GM04503 (cell line): ENCODE results near the gene SSBP2.
"Not testable (repeated sequence)": the region's sequence is repeated elsewhere in the genome, so short reads cannot be mapped to it uniquely, and the experiment has no call there.

Experiments used
- DNase-seq: peaks from one replicate; pipeline ENCODE4 v3.0.0-alpha.2; 2012; ENCODE audit warnings: low read depth

Gene SSBP2

GRCh38 chr5:81657386-81657785 is 93.5 kb downstream of the SSBP2 start:
- DNase-seq, result no peak

- DNase-seq, result no peak
Measured at GRCh38 chr5:81656783-81657182, 94.1 kb downstream of the SSBP2 start.

DNA sequence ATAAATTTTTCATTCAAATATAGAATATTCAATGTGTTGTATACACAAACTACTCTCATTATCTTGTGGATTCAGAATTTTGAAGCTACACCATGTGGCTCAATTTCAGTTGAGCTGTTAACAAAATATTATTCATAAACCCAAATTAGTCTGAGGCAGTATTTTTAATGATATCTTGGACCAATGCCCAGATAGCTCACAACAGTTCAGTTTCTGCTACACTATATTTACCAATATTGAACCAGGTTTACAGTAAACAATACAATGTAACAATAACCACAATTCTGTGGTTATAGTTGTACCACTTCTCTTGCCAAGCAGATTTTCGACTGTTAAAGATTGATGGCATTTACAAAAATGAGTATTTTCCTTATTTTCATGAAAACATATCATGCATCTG is 99.9 kb downstream of the SSBP2 start:
- DNase-seq, result no peak

DNA sequence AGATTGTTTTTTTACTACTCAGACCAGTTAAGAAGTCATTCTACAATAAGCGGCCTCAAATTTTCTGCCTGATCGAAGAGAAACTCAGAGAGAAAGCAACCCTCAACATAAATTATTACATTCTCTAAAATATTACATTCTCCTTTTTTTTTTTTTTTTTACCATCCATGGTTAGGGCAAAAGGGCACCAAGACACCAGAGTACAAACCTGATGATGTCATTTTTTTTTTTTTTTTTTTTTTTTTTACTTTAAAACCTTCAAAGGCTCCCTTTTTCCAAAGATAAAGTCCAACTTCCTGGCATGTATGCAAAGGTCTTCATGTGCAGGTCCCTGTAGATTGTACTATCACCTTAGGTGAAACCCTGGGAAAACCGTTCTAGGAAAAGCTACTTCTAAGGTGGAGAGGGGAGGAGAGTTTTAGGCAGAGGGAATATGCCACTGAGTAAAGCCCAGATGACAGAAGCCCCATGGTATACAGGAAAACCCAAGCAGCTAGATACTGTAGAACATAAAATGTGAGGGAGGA is 104.4 kb downstream of the SSBP2 start:
- DNase-seq, result no peak

DNA sequence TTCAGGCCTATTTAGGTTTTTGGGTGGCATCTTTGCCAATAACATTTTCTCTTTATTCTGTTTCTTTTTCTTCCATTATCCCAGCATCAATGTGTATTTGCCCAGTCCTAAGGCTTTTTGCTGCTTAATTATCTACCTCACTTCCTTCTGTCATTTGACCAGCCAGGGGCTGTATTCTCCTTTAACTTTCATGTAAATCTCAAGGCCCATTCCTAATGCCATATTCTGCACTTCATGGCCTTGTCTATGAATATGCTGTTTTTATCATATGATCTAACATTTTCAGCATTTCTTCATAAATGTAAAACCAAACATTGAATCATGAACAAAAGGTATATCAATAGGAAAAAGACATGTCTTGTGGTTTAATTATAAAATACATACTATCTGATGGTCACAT is 108.7 kb downstream of the SSBP2 start:
- DNase-seq, result no peak

DNA sequence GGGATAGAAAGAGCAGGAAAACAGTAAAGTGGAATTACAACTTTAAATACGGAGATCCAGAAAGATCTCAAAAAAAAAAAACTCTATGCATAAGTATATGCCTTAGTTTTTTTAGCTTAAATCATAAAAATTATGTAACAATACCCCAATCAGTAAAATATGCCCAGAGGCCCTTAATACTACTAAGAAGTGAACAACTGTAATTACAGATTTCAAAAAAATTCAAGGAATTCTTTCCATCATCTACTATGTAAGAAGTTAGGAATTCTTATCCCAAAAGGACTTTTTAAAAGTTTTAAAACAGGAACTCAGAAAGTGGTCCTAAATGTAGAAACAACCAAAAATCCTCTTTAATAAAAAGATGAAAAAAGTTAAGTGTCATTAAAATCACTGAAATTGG is 111.3 kb downstream of the SSBP2 start:
- peak; percentile 17 for DNase-seq

DNA sequence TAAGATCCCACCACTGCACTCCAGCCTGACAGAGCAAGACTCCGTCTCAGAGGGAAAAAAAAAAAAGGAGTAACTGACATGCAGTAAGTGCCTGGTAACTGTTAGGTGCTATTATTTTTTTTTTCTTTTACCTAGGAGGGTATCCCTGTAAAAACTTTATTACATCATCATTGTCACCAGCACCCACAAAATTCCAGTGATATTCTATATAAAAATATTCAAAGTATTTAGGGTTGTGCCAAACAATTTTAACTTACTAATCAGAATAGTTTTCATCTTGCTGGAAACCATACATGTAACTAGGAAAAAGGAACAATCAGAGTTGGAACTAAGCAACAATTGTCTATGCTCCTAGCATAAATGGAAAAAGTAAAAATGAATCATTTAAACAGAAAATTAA is 112.4 kb downstream of the SSBP2 start:
- DNase-seq, result no peak

DNA sequence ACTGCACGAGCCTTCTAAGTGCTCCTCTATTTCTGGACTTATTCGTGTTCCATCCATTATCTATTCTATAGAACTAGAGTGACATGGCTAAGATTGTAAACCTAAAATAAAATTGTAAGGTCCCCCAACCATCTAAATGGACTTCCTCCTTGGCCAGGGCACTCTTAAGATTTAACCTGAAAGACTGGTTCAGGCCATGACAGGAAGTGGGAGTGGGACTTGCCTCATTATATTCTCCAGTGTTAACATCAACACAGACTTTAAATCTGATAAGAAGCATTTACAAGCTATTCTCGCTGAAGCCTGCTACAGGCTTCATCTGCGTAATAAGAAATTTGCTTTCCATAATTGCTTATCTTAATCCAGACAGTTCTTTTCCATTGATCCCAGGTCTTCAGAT is 117.0 kb downstream of the SSBP2 start:
- no peak for DNase-seq

GRCh38 chr5:81633471-81633870 is 117.4 kb downstream of the SSBP2 start:
- no peak for DNase-seq

- no peak for DNase-seq
Measured at GRCh38 chr5:81632679-81633078, 118.2 kb downstream of the SSBP2 start.

DNA sequence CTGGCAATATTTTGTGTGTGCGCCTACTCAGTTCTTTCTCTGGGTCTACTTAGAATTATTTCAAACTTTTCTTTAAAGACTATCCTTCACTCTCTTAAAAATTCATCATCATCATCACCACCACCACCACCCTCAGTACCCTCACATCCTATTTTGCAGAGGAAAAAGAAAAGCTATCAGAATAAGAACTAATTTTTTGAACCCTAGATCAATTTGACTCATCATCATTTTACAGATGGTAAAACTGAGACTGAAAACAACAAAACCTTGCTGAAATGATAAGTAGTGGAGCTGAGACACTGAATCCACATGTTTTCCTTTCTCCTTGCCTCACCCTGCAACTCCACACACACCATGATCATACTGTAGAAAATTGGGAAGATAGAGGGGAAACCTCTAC is 119.3 kb downstream of the SSBP2 start:
- no peak for DNase-seq

DNA sequence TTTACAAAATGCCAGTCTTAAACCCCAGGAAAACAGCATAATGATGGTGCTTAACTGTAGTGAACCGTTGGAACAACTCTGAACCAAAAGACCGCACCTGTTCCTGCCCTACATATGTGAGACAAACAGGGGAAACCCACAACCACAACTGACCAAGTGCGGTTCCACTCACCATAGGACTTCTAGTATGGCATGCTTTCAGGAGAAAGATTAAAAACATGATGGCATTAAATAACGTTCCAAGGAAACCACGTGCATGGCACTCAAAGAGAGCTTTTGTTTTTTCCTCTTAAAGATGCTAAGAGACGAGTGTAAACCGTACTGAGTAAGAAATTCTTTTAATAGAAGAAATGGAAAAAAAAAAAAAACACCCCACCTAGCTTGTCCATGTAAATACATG is 119.8 kb downstream of the SSBP2 start:
- DNase-seq, result no peak

GRCh38 chr5:81630684-81631083 is 120.2 kb downstream of the SSBP2 start:
- no peak for DNase-seq

DNA sequence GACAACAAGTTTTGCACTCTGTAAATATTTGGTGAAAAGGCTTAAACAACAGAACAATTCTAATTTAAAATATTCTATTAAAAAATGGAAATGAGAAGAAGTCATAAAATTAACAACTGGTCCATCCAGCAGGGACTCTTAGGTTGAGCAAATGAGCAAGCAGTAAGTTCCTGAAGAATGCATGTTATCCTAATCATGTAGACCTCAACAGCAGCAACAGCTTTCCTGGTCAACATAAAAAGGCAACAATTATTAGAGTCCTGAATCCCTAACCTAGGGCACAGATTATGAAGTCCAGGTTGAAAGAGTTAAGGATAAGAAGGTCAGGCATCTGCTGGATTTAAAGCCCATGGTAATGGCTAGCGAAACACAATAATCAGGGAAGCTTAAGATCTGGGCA is 120.9 kb downstream of the SSBP2 start:
- no peak for DNase-seq

GRCh38 chr5:81628061-81628460 is 122.8 kb downstream of the SSBP2 start:
- not testable (repeated sequence) for DNase-seq

GRCh38 chr5:81626524-81626923 is 124.4 kb downstream of the SSBP2 start:
- peak; percentile 28 for DNase-seq

DNA sequence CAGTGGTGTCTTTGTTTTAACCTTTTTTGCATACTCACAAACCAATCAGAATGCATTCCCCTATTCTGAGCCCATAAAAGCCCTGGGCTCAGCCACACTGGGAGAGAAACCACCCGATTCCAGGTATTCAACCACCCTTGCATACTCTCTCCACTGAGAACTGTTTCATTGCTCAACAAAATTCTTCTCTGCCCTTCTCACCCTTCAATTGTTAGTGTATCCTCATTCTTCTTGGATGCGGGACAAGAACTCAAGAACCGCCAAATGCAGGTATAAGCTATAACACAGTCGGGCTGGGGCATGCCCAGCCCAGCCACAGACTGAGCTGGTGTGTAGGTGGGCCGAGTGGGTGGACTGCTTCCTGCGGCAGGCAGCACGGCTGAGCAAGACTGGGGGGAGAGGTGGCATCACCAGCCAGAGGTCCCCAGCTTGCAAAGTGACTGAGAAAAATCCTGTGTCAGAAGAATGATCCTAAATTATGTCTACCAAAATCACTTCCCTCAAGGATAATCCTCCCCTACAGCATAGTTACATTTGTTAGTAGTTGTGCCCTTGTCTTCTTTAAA is 141.0 kb downstream of the SSBP2 start:
- DNase-seq, result no peak

- DNase-seq, result no peak
Measured at GRCh38 chr5:81608976-81609375, 141.9 kb downstream of the SSBP2 start.

GRCh38 chr5:81607693-81608092 is 143.2 kb downstream of the SSBP2 start:
- no peak for DNase-seq

DNA sequence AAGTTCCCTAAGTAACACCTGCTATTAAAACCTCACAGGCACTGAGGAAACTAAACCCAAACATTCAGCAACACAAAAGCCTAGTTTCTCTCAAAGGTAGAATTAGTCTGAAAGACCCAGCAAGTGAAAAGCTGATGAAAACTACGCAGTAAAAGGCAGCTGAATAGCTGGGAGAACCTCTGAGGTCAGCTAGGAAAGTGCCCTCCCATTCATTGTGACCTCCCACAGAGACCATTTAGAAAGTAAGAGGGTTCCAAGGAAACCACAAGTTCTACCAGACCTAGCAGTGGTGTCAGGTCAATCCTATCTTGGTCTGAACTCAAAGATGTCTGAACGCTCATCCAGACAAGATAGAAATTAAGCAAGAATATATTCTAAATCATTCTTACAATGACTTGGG is 144.7 kb downstream of the SSBP2 start:
- no peak for DNase-seq

- DNase-seq, result no peak
Measured at GRCh38 chr5:81605299-81605698, 145.6 kb downstream of the SSBP2 start.

DNA sequence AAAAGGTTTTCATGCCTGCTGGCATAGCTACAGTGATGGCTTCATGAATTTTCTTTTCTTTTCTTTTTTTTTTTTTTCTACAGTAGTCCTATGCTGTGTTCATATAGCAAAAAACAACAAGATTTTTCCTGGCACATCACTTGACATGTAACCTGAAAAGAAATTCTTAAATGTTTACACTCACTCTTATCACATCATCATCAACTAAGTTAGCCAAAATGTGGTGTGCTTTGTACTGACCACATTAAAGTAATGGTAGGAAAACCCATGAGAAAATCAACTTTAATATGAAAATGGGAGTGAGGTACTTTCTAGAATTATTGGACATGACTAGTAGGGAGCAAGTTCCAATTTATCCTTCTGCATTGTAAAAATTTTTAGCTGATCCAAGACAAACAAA is 146.7 kb downstream of the SSBP2 start:
- DNase-seq, result no peak

DNA sequence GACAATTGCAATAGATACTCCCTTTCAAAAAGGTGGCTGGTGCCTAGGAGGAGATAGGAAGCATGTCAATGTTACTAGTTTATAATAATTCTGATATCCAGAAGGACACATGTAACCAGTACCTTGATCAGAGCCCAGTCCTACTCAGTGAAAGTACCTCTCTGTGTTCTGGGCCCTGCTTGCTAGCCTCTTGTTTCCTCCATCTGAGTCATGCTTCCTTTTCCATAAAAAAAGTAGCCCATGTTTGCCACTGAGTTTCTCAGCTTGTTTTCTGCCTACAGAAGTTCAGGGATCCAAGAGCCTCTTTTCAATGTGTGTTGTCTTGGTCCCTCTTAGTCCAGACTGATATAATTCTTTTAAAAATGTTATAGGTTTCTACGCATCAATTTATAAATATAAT is 149.0 kb downstream of the SSBP2 start:
- no peak for DNase-seq

DNA sequence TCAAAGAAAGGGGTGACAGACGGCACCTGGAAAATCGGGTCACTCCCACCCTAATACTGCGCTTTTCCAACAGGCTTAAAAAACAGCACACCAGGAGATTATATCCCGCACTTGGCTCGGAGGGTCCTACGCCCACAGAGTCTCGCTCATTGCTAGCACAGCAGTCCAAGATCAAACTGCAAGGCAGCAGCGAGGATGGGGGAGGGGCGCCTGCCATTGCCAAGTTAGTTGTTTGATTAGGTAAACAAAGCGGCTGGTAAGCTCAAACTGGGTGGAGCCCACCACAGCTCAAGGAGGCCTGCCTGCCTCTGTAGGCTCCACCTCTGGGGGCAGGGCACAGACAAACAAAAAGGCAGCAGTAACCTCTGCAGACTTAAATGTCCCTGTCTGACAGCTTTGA is 158.8 kb downstream of the SSBP2 start:
- DNase-seq, result not testable (repeated sequence)
